ENCODE measurements around the gene SBNO2.

DNA sequence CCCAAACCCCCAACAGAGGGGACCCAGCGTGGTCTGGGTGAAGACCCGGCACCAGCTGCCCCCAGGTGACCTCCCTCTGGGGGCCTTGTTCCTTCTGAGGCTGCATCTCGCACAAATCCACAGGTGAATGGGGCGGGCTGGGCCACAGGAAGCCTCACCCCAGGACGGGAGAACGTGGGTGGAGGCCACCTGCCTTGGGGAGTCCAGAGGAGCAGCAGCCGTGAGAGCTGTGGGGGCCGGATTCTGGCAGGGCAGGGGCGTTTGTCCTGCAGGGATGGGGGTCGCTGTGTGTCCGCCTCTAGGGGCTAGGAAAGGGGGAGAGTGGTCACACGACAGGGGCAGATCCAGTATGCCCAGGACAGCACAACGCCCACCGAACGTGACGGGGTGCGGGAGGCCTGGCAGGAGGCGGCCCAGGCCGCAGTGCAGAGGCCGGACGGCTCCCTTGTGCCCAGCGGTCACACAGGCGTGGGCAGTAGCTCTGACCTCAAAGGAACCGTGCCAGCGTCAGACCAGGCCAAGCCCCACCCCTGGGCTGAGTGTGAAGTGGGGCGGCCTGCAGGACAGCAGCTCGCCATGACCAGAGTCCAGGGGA is 85.6 kb downstream of the SBNO2 start:
- TF ChIP-seq, protein P1, sequence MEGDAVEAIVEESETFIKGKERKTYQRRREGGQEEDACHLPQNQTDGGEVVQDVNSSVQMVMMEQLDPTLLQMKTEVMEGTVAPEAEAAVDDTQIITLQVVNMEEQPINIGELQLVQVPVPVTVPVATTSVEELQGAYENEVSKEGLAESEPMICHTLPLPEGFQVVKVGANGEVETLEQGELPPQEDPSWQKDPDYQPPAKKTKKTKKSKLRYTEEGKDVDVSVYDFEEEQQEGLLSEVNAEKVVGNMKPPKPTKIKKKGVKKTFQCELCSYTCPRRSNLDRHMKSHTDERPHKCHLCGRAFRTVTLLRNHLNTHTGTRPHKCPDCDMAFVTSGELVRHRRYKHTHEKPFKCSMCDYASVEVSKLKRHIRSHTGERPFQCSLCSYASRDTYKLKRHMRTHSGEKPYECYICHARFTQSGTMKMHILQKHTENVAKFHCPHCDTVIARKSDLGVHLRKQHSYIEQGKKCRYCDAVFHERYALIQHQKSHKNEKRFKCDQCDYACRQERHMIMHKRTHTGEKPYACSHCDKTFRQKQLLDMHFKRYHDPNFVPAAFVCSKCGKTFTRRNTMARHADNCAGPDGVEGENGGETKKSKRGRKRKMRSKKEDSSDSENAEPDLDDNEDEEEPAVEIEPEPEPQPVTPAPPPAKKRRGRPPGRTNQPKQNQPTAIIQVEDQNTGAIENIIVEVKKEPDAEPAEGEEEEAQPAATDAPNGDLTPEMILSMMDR (IDR thresholded peaks at IDR 0.05; ENCODE audit: low read length), result no peak
- TF ChIP-seq EZH2 (IDR thresholded peaks at IDR 0.05; ENCODE audit: borderline replicate concordance, low read length), result no peak
